GM19455 (cell line): ENCODE results near the gene CRNN.
A peak's percentile ranks its signal among the peaks of the same experiment; 100 is the strongest.

ENCODE experiments used
- ATAC-seq: cut with Tn5 transposase; IDR thresholded peaks from one replicate; pipeline ENCODE4 v1.9.1; 2021; ENCODE audit not compliant: unreplicated experiment

CRNN gene

DNA sequence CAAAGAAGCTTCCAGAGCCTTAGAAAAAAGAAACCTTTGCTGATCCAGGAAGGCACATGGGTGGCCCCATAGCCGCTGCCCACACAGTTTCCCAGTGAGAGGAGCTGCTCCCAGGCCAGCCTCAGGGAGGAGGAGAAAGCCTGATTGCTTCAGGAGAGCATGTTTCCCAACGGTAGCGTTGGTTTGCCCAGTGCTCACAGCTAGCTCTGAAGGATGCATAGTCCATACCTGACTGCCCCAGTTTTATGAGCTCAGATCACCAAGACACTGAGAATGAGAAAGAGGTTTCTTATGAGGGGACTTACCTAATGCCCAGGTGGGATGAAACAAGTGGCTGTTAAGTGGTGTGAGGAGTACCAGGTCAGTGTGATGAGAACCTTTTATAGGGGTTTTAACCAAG lies at the start of gene CRNN:
CRNN (minus strand) TSS at position 355 of the 400 bp plus-strand sequence. CDS start 2,030 bp downstream, outside the sequence.
- no peak for ATAC-seq

DNA sequence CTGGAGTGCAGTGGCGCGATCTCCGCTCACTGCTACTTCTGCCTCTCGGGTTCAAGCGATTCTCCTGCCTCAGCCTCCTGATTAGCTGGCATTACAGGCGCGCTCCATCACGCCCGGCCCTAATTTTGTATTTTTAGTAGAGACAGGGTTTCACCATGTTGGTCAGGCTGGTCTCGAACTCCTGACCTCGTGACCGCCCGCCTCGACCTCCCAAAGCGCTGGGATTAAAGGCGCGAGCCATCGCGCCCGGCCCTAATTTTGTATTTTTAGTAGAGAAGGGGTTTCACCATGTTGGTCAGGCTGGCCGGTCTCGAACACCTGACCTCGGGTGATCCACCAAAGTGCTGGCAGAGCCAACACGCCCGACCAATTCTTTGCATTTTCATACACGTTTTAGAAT lies 48.6 kb upstream of the CRNN start:
- no peak for ATAC-seq

DNA sequence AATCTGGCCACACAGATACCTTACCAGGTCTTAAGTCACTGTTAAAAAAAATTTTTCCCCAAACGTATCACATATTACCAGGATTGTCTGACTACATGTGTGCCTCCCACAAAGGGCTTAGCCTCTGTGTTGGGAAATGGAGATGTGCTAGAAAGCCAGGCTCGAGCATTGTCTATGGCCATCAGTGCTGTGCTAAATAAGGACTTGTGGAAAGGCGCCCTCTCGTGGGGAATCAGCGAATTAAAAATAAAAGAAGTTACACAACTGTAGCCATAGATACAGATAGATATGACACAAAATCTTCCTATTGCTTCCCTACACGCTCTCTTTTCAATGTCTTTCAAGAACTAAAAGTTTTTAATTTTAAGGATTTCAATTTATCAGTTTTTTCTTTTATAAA lies 47.5 kb upstream of the CRNN start:
- no peak for ATAC-seq

DNA sequence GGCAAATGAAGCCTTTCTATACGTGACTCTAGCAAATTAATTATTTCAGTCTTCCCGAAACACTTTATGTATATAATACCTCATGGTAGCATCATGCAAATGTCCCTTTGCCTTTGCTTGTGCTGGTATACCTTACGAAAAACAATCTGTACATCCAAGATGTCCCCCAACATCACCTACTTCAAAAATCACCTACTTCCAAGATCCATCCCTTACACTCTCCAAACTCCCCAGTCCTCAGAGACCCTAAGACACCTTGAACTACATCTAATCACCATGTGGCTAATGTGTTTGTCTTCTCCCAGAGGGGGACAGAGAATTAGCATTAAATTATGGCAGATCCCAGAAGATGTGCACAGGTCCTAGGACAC lies 46.5 kb upstream of the CRNN start:
- no peak for ATAC-seq

DNA sequence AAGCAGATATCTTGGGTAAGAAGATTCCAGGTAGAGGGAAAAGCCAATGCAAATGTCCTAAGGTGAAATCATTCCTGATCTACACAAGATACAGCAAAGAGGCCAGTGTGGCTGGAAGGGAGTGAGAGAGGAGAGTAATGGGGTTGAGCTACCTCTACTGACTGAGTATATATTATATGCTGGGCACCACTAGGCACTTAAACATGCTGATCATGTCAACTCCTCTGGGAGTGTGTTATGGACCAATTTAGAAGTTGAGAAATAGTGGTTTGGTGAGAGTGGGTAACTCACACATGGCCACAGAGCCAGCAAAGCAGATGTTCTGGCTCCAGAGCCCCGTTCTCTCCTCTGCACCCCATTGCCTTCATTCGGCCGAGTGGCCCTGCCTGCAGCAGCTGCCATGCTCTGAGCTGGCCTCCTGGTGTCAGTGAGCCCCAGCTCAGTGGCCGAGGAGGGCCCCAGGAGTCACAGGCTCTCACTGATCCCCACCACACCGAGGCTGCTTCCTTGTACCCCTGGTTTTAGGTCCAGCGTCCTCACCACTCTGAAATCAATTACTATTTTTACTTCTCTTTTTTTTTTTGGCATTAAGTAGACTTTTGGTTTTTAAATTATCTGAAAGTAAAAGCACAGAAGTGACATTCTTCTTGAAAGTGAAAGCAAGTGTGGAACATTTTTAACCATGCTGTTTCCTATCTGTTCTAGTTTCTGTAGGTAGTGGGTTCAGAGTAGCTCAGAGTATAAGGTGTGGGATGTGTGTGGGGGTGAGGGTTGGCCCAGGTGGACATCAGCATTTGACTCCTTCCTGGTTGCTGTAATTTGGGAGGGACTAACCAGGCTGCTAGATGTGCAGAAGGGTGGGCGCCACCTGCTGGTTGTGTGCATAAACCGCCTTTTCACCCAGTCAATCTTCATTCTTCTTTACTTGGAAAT lies 45.8 kb upstream of the CRNN start:
- peak; percentile 89 for ATAC-seq

DNA sequence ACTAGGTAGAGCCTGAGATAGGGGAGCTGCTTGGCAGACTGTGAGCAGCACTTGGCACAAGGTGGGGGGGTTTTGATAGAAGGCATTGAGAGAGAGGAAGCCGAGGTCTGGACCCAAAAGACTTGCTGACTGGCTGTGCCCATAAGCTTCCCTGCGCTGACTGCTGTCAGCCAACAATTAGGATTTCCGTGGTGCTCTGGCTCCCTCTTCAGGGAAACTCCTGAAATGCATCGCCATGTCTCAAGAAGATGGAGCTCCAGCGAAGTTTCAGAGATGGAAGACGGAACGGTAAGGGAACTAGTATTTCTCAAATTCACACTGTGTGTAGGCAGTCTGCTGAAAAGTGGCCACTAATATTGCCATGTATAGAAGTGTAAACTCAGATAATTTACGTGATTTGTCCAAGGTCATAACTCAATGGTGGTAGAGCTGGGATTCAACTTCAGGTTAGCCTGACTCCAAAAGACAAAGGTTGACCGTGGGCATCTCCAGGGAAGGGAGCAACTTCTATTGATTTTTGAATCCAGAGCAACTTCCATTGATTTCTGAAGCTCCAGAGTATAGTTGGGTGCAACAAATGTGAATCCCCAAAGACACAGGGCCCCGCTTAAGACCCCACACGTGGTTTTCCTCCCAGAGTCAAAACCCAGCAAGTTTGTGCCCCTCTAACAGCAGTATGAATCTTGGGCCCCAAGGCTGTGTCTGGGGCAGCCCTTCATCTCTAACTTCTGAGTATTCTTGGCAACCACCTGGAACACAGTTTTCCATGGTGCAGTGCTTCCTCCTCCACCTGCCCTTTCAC lies 44.5 kb upstream of the CRNN start:
- ATAC-seq, result no peak

DNA sequence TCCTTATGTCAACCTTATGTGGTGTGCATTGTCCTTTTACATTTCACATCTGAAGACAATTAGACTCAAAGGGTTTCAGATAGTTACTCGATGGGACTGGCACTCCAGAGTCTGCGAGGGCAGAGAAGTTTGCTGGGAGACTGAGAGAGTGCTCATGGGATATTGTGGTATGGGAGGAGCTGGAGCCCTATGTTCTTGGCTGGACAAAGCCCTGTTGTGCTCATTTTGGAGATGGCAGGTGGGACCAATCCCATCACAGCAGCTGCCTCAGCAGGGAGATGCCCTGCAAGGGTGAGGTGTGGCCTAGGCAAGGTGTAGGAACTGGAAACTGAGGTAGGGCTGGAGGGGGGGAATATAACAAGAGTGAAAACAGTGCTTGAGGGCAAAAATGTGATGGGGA lies 43.5 kb upstream of the CRNN start:
- ATAC-seq, result no peak

DNA sequence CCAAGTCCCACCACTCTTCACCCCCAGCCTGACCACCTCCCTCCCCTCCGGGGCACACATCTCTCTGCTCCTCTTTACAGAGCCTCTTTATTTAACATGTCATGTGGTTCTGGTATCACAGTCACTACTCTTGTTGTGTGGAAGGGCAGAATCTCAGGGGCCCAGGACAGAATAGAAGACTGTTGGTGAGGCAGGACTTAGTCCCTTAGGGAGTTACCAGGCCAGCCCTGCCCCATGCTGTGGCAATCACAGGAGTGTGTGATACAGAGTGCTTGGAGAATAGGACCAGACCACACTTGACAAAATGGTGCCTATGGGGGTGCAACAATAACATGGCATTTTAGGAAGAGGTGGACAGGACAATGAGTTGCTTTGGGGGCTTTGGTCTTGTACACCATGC lies 43.0 kb upstream of the CRNN start:
- no peak for ATAC-seq

DNA sequence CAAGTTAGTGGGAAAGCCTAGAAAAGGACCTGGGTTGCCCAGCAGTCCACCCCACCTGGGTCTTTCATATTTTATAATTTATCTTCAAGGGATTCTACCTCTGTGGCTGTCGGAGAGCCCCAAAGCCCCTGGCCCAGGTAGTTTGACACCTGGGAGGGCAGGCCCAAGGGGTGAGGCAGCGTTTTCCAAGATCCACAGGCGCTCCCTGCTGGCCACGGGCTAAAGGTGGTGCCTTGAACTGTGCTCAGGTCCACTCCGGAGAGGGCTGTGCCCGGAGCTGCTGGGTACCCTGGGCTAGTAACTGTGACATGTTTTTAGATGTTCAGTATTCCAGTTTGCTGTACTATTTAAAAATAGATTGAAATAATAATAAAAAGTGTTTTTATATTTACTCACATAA lies 37.2 kb upstream of the CRNN start:
- ATAC-seq, result no peak

DNA sequence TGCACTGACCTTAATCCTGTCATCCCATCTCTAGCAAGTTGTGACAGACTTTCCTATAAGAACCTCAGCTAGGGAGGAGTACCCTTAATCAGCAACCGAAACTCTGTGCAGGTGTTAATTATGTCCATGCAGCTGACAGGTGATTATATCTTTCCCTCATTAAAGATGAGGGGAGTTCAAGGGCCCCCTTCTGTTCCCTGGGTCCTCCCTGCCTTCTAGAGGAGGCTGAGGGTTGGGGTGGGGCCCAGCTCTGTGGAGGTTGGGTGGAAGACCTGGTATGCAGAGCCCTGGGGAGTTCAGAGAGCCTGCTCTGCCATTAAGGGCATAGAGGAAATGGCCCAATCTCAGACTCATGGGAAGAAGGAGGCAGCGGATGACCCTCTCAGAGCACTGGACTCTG lies 35.6 kb upstream of the CRNN start:
- no peak for ATAC-seq

DNA sequence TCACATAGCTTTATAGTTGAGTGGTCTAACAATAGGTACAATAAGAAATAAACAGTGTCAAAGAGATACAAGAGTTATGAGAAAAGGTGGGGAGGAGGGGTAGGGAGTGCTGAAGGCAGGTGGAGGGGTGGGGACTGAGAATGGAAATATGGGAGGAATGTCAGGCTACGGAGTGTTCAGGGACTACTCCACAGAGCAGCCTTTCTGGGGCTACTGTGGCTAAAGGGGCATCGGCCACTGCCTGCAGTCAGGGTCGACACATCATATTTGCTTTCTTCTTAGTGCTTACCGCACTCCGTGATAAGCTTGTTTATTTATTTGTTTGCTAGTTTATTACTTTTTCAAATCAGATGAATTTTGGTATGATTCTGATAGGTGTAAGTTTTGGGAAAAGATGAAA lies 34.4 kb upstream of the CRNN start:
- ATAC-seq, result no peak

DNA sequence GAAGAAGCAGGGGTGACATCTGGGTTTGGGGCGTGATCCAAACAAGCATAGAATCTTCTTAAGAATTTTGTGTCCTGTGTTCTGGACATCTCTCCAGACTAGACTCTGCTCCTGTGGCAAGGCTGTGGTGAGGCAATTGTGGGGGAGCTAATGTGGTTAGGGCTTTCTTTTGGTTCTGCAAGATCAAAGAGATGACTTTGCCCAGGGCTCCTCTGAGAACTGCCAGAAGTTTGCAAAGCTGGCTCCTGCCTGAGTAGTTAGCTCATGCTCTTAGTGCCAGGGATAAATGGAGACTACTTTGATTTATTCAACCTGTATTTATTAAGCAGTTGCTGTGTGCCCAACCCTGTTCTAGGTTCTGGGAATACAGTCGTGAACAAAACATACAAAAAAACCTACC lies 34.0 kb upstream of the CRNN start:
- no peak for ATAC-seq

DNA sequence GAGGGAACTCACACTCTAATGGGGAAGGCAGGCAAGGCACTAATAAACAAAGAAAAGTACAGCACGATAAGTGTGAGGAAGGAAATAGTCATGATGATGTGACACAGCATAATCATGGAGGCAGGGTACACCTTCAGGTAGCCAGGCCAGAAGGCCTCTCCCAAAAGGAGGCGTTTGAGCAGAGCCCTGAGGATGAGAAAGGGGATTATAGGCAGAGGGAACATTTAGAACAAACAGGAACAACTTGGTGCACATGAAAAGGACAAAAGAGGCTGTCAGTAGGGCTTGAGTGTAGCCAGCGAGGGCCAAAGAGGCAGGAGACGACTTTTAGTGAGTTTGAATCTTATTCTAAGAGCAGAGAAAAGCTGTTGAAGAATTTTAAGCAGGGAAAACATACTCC lies 33.4 kb upstream of the CRNN start:
- ATAC-seq, result no peak

DNA sequence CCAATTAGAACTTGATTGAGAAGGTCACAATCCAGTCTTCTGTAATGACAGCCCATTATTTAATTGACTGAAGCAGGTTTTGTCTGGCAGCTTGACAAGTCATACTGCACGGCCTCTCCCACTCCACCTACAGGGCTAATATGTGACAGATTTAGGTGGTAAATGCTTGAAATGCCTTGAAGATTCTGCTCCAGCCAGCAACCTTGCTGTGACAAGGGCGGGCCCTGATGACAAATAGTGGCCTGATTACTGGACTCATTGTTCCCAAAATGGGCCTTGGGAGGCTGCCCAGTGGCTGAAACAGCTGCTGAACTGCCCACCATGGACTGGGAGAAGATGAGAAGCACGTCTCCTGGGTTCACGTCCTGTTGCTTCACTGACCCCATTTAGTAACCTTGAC lies 30.0 kb upstream of the CRNN start:
- ATAC-seq, result no peak

DNA sequence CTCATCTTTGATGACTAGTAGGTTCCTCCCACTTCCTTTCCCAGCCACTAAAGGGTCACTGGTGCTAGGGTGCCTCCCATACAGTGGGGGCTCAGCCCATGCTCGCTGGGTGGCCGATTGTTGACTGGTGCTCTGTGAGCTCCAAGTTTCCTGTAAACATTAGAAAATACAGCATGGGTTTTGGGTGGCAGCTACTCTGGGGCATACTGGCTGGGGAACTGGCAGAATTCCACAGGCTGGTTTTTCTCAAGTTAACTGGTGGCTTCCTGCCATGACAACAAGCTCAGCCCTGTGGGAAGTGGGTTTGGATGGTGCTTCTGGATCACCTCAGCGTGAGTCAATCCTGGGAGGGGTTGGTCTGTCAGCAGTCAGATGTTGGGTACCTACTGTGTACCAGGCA lies 28.7 kb upstream of the CRNN start:
- no peak for ATAC-seq

DNA sequence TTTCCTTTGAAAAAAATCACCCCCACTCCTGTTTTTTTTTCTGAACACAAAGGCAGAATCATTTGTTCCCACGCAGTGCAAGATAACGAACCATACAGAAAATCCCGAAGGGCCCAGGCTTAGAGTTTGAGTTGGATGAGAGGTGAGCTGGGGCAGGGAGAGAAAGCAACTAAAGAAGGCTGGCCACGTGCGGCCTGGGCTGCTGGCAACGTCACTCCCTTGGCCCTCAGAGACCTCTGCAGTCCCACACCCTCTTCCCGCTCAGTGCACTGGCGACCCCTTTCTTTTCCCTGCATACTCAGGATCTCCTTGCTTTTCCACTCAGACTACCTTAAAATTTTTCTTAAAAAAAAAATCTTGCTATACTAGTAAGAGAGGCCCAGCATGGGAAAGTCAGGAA lies 28.2 kb upstream of the CRNN start:
- no peak for ATAC-seq

DNA sequence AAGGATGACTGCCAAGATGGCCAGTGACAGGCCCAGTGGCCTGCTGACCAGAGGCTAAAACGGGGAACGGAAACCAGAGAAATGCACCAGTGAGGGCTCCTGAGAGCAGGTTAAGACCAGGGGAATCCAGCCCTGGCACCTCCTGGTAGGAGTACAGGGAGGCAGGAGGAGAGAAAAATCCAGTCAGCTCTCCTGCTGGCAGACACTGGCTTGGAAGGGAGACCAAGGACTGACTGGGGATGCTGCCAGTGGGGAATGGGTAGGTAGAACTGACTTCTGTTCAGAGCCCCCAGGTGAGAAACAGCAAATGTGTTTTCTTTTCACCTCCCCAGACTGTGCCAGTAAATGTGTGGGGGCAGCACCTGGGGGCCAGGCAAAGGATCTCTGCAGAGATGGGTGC lies 27.7 kb upstream of the CRNN start:
- ATAC-seq, result no peak

DNA sequence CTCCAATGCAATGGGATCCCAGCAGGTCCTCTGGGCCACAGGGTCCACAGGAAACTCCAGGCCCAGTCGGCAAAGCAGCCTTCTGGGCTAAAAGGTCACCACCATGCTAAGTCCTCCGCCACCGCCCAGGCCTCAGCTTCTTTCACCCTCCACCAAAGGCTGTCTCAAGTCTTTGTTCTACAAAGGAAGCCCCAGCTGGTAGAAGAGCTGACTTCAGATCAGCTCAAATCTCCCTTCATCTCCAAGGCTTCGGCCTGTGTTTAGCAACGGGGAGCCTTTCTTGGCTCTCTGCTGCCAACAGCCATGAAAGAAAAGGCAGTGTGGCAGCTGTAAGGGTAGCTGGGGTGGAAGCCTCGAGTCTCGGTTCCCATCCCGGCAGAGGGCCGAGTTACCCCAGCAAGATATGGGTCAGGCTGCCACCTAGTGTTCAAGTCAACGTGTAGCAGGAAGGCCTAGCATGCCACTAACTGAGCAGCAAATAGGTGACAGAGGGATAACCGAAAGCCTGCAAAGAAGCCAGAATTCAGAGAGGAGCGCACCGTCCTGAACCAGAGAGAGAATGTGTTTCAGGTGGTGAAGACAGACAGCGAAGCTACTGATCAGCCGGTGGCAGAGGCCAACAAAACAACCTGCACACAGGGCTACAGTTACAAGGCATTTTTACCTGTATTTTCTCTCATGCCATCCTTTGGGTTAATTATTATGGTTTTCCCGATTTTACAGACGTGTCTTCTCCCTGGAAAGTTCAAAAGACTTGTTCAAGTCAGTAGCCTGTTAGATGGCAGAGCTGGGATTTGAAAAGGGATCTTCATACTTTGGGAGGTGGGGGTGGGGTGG lies 26.8 kb upstream of the CRNN start:
- ATAC-seq, result peak; percentile 83

DNA sequence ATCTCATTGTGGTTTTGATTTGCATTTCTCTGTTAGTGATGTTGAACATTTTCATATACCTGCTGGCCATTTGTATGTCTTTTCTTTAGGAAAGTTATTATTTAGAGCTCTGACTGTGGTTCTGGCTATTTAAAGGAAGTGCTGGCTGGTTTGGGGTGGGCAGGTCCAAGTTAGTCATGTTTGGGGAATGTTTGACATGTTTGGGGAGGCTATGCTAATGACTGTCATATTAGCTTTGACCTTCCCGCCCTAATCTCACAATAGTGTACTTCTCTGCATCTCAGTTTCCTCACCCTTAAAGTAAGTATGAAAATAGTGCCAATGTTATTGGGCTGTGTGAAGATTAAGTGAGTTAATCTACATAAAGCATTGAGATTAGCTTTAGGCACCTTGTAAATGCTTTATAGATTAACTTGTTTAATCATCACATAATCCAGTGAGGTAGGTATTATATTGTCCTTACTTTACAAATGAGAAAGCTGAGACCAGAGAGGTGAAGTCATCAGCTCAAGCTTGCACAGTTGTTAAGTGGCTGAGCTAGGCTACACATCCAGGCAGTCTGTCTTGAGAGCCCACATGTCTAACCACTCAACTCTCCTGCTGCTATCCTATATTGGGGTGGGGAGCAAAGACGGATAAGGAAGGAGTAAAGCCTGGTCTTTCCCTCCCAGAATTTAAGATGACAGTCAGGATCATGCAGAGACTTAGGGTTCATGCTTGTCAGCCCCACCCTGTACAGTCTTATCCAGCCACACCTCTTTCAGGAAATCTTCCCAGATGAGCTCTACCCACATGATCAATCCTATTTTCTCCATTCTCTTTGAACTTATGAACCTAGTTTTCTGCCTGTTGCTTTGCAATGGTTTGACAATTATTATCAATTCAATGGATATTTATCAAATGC lies 22.8 kb upstream of the CRNN start:
- no peak for ATAC-seq

DNA sequence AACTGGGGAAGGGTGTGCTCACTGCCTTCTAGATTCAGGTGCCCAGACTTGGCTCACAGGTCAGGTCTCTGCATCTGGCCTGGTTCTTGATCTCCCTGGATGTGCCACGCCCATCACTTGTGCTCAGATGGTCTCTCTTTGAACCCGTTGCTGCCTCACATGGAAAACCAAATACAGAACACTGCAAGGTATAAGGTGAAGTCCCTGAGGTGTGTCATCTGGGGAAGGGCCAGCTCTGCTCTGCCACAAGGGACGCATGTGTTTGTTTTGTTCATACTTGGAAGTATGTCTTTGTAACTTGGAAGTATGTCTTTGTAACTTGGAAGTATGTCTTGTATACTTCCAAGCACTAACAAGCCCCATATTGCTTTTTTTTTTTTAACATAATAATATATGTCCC lies 13.4 kb upstream of the CRNN start:
- ATAC-seq, result no peak
